NCI-H187 treated with DMSO at 0.1 percent for 48 hours (cell line): ENCODE results near the gene FSTL1.

Source experiments
- DNase-seq: peaks from one replicate; lab custom pipeline; 2025; lab: John Stamatoyannopoulos, UW

Gene FSTL1

GRCh38 chr3:120468635-120469295 is 18.0 kb upstream of the FSTL1 start:
- DNase-seq = no peak

DNA sequence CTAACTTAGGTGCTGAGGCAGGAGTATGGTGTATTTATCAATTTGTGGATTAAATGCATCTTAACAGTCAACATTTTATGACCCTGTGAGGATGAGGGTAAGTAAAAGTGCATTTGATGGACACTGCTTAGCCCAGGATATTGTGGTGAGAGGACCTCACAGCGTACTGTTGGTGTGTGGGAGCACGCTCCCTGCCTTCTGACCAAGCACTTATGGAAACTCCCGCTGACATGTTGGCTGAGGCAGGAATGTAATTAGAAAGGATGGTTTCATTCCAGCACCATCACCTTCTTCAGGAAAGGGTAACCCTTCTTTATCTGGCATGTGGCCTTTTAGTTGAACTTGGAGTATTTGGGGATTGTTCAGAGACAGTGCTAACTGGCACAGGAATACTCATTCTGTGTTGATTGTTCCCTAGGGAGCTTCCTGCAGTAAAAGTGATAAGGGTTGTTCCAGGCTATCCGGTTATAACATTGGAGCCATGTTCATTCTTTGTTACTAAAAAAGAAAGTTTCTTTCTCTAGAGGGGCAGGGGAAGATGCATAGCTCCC is 11.7 kb upstream of the FSTL1 start:
- DNase-seq = no peak

- no peak for DNase-seq
Observed at GRCh38 chr3:120461416-120461815, 10.6 kb upstream of the FSTL1 start.

DNA sequence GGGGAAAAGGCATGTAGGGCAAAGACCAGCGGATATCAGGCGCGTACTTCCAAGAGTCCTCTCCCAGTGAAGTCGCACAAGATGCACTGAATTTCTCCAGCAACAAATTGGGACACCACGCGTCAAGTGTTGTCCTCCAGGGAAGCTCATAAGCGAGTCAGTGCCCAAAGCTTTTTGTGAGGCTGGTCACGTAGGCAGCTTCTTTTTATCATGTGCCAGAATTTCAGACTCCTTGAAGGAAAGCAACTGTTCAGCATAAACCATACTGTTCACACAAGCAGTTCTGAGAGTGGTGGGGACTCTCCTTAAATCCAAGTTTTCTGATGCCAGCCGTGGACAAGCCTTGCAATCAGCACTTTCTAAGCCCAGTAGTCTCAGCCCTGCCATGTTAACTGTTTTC is 10.1 kb upstream of the FSTL1 start:
- DNase-seq = no peak

- DNase-seq = no peak
Observed at GRCh38 chr3:120460181-120460790, 9.5 kb upstream of the FSTL1 start.

- no peak for DNase-seq
Observed at GRCh38 chr3:120459196-120459595, 8.4 kb upstream of the FSTL1 start.

GRCh38 chr3:120457827-120458226 is 7.0 kb upstream of the FSTL1 start:
- no peak for DNase-seq

GRCh38 chr3:120454076-120454689 is 3.4 kb upstream of the FSTL1 start:
- DNase-seq = no peak

- no peak for DNase-seq
Observed at GRCh38 chr3:120452816-120453215, 2.0 kb upstream of the FSTL1 start.

DNA sequence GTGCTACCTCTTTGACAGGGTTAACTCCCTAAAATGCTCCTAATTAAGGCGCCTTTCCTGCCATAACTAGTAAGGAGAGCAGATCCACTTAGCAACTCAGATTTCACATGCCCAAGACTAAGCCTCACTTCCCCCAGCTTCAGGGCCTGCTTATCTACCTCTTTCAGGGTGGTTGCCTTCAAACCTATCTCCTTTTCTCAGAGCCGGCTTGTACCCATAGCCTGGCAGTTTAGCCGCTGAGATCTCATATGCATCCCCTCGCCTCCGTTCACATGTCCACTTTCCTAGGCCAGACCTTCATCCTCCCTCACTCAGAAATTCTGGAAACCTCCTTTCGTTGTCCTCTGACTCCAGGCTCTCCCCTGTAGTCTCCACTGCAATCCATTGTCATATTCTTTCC is 1.0 kb upstream of the FSTL1 start:
- no peak for DNase-seq

DNA sequence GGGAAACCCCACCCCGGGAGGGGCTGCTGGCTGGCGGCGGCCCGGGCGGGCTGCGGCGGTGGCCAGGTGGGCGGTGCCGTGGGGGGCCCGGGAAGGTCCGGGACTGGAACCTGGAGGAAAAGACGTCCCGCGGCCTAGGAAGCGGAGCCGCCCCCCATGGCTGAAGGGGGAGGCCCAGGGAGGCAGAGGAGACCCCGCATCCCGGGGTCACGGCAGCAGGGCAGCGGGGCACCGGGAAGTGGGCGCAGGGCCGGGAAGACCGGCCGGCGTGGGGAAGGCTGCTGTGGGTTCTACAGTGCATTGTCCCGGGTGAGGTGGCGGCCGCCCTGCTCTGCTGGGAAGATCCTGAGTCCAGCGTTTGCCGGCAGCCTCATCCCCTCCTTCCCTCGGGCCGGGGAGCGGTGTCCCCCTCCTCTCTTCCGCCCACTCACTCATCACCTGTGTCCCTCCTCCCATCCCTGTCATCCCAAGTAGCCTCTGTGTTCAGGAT is 525 bp upstream of the FSTL1 start:
- DNase-seq = no peak

DNA sequence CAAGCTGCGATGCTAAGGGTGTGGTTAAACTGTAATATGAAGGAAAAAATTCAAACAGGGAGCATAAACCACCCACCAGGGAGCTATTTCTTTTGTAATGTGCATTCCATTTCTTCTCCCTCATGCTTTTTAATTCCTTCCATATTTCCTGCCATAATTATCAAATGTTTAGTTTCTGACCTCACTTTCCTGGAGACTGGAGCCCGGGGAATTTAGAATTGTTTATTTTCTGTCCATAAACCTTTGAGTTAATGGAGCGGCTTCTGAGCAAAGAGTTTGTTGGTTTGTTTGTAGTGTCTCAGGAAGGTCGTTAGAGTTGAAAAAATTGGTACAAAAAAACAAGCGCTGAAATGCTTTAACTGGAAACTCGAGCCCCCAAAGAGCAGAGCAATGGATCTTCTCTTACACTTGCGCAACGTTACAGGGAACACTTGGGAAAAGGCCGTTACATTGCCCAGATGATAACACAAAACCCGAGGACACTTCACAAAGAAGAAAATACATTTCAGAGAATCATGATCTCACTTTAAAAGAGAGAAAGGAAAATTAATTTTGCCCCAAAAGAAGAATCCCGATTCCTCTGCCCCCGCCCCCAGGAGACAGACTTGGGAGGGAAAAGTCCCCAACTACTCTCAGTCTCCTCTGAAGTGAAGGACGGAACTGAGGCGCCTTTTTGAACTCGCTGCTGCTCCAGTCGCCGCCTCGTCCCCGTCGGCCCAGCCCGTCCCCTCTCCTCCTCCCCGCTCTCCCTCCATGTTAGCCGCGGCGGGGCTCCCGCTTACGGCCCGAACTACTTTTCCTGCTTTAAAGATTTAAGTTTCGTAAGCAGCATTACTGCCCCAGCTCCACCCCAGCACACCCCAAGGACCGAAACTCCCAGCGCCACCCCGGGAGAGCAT is 842 bp downstream of the FSTL1 start:
- no peak for DNase-seq

DNA sequence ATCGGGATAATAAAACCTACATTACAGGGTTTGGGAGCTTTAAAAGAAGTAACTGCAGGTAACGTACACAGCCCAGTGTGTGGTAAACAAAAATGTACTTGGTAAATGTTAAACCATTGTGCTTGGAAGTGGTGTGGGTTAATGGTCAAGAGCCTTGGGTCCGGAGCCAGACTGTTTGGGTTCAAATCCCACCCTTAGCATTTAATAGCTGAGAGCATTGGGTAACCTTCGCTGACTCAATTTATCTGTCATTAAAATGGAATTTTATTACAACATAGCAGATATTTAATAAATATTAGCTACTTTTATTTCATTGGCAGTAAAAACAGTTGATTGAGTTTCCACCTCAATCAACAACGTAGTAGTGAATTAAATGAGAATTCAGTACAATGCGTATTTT is 1.5 kb downstream of the FSTL1 start:
- no peak for DNase-seq

- no peak for DNase-seq
Observed at GRCh38 chr3:120448756-120449155, 2.0 kb downstream of the FSTL1 start.

GRCh38 chr3:120446891-120447668 is 3.7 kb downstream of the FSTL1 start:
- DNase-seq = no peak

DNA sequence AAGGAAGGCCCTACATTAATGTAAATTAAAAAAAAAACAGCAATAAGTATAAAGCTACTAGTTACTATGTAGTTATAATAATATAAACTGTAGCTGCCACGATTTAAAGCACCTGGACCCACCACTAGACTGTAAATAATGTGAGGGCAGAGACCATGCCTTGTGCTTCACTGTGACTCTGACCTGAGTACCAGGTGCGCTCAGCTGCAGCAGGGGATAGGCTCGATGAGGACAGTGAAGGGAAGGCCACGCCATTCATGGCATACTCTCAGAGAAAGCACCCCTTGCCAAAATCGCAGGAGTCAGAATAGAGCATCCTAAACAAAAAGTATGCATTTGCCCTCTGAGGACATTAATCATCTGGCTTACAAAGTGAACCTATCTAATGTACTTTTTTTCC is 5.1 kb downstream of the FSTL1 start:
- no peak for DNase-seq

DNA sequence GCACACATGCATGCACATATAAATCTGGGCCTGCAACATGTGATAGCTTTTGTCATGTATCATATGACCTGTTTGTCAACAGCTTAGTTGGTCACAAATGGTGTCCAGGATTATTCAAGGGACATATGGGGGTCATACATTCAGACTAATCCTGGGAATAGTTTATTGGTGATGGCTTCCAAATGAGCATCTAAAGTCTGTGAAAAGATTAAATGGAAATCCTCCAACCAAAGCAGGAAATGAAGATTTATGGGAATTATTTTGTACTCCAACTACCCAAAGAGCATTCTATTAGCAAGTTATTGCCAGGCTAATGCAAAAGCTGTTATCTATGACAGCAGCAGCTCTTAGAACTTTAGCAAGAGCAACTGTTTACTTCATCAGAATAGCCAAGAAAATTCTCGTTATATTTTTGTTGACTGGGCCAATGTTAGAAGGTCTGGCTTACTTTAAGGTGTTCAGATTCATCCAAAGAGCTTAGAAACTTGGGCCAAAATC is 7.1 kb downstream of the FSTL1 start:
- DNase-seq = no peak

GRCh38 chr3:120442975-120443517 is 7.7 kb downstream of the FSTL1 start:
- DNase-seq = no peak

DNA sequence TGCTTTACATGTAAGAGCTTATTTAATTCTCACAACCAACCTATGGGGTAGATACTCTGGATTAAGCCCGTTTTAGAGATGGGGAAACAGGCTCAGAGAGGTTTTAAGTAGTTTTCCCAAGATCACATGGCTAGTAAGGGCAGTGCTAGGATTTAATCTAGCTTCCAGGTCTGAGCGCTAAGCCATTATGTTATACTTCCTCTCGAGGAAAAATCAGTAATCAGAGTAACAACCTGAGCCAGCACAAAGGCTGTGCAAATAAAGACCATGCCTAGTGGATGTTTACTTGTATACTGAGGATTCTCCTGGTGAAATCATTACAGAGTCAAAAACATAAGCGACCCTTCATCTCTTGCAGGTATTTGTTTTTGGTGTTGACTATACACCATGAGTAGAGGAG is 9.0 kb downstream of the FSTL1 start:
- no peak for DNase-seq

- DNase-seq = no peak
Observed at GRCh38 chr3:120440762-120441161, 10.0 kb downstream of the FSTL1 start.
